Measurements from ENCODE around the gene DOCK6.

The DOCK6 gene

DNA sequence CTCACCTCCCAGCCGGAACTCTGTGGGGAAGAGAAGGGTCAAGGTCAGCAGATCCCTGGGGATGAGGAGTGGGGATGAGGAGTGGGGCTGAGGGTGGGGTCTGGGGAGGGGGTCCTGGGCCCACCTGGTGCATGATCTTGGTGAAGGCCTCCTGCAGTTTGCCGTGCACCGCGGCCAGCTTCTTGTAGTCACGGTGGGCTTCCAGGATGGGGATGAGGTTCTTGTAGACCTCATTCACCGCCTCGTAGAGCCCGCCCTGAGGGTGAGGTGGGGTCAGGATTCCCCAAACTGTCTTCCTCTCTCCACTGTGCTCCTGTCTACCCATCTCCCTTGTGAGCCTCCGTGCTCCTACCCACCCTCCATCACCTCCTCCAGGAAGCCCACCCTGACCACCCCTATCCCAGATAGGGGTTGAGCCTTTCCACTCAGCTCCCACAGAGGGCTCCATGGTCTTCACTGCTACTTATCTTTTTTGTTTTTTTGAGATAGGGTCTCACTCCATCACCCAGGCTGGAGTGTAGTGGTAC, 58.2 kb downstream of the DOCK6 start:
- H3K4me1 ChIP-seq (ENCODE audit: control insufficient read depth in 1 of 2, insufficient read depth in 2 of 2, low read length in 2 of 2): peaks cover 0 to 2% of the 10 kb centered on the region in 2 experiments
- H2BK12ac ChIP-seq (ENCODE audit: low read length): no peak overlapping the region
- H4K91ac ChIP-seq (ENCODE audit: low read depth, low read length): no peak overlapping the region
- no peaks in the 10 kb centered on the region for H3K79me1 ChIP-seq (ENCODE audit: low read length)
- H4K8ac ChIP-seq (ENCODE audit: low read depth, low read length): no peak overlapping the region
- H2BK5ac ChIP-seq (ENCODE audit: low read depth, low read length, poor library complexity): no peak overlapping the region
- H3K27ac ChIP-seq (ENCODE audit: low read depth, low read length): no peak overlapping the region
- no peak for DNase-seq
- no peak overlapping the region for H2AK5ac ChIP-seq (ENCODE audit: low read length)
- no peak overlapping the region for H3K14ac ChIP-seq (ENCODE audit: low read length)
- H3K4ac ChIP-seq (ENCODE audit: low read depth, low read length): no peak overlapping the region
- no peak overlapping the region for H2BK120ac ChIP-seq (ENCODE audit: insufficient read depth, low read length, poor library complexity)
- no peaks in the 10 kb centered on the region for H3K27me3 ChIP-seq (ENCODE audit: insufficient read depth, low read length)
- peaks cover 9 to 17% of the 10 kb centered on the region in 2 experiments for H3K36me3 ChIP-seq (ENCODE audit: control insufficient read depth in 1 of 2, insufficient read depth in 2 of 2, low read length in 2 of 2)
- H3K4me2 ChIP-seq (ENCODE audit: low read length): no peak overlapping the region
- H3K4me3 ChIP-seq (ENCODE audit: low read depth, low read length): no peak overlapping the region
- no peak overlapping the region for H2AFZ ChIP-seq (ENCODE audit: insufficient read depth, low read length, poor library complexity)
- H3K18ac ChIP-seq (ENCODE audit: low read length): no peak overlapping the region
- no peaks in the 10 kb centered on the region for H3K9me3 ChIP-seq (ENCODE audit: insufficient read depth, low read depth, low read length)
- no peak overlapping the region for H3K23ac ChIP-seq (ENCODE audit: low read length)
- H3K79me2 ChIP-seq (ENCODE audit: control insufficient read depth, insufficient read depth, low read length, poor library complexity): no peaks in the 10 kb centered on the region
- H3K9ac ChIP-seq (ENCODE audit: low read length): no peak overlapping the region
- no CpG with 5 or more reads among the region's 9 CpGs for WGBS (ENCODE audit: extremely low coverage, insufficient coverage, insufficient read length)
- H4K12ac ChIP-seq (ENCODE audit: low read depth, low read length): no peak overlapping the region

DNA sequence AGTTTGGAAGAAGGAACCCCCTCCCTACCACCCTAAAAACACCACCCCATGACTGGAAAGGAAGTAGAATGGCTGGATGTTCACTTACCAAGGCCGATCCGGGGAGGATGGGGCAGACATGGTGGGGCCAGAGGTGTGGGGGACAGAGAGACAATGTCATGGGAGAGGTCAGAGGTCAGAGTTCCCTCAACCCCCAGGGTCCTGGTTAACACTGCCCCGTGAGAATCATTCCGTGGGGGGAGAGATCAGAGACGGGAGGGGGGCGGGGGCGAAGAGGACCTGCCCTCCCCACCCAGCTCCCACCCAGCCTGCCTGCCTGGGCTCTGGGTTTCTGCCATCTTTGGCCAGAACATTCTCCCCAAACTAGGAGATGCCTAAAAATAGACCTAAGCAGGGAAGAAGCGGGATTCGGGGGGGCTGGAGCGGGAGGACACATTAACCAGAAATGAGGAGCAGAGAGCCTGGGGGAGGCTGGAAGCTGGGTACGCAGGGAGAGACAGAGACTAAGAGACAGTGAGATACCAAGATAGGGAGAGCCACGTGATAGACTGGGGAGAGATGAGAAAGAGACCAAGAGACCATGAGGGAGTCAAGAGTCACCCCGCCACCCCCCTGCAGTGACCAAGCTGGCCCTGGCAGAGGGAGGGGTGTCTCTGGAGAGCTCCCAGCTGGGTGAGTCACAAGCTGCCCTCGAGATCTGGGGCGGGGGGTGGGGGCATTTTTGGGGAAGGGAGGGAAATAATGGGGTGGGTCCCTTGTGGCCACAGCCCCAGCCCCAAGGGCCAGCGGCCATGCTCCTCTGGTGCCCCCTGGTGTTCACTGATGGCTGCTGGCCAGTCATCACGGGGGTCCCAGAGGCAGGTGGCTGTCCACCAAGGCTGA, 58.9 kb downstream of the DOCK6 start:
- Histone ChIP-seq H3K9me3 (ENCODE audit: insufficient read depth, low read depth, low read length) (no peaks in the 10 kb centered on the region), H3K27ac (ENCODE audit: low read depth, low read length) (no peak overlapping the region), H3K36me3 (ENCODE audit: control insufficient read depth in 1 of 2, insufficient read depth in 2 of 2, low read length in 2 of 2) (peaks cover 4 to 10% of the 10 kb centered on the region in 2 experiments), H3K27me3 (ENCODE audit: insufficient read depth, low read length) (no peaks in the 10 kb centered on the region), H4K8ac (ENCODE audit: low read depth, low read length) (no peak overlapping the region), H3K9ac (ENCODE audit: low read length) (no peak overlapping the region), H4K91ac (ENCODE audit: low read depth, low read length) (no peak overlapping the region), H3K18ac (ENCODE audit: low read length) (no peak overlapping the region), H2AFZ (ENCODE audit: insufficient read depth, low read length, poor library complexity) (no peak overlapping the region), H3K4me2 (ENCODE audit: low read length) (no peak overlapping the region), H3K4me1 (ENCODE audit: control insufficient read depth in 1 of 2, insufficient read depth in 2 of 2, low read length in 2 of 2) (peaks cover 0 to 2% of the 10 kb centered on the region in 2 experiments), H3K79me2 (ENCODE audit: control insufficient read depth, insufficient read depth, low read length, poor library complexity) (no peaks in the 10 kb centered on the region), H3K23ac (ENCODE audit: low read length) (no peak overlapping the region), H3K14ac (ENCODE audit: low read length) (no peak overlapping the region), H2BK12ac (ENCODE audit: low read length) (peak overlapping the region; percentile 6), H3K4me3 (ENCODE audit: low read depth, low read length) (no peak overlapping the region), H3K79me1 (ENCODE audit: low read length) (no peaks in the 10 kb centered on the region), H2BK5ac (ENCODE audit: low read depth, low read length, poor library complexity) (no peak overlapping the region), H4K12ac (ENCODE audit: low read depth, low read length) (no peak overlapping the region), H2BK120ac (ENCODE audit: insufficient read depth, low read length, poor library complexity) (peak overlapping the region; percentile 11), H2AK5ac (ENCODE audit: low read length) (no peak overlapping the region), H3K4ac (ENCODE audit: low read depth, low read length) (no peak overlapping the region)
- peak; percentile 15 to 56 for DNase-seq
- WGBS (ENCODE audit: extremely low coverage, insufficient coverage, insufficient read length): no CpG with 5 or more reads among the region's 17 CpGs

DNA sequence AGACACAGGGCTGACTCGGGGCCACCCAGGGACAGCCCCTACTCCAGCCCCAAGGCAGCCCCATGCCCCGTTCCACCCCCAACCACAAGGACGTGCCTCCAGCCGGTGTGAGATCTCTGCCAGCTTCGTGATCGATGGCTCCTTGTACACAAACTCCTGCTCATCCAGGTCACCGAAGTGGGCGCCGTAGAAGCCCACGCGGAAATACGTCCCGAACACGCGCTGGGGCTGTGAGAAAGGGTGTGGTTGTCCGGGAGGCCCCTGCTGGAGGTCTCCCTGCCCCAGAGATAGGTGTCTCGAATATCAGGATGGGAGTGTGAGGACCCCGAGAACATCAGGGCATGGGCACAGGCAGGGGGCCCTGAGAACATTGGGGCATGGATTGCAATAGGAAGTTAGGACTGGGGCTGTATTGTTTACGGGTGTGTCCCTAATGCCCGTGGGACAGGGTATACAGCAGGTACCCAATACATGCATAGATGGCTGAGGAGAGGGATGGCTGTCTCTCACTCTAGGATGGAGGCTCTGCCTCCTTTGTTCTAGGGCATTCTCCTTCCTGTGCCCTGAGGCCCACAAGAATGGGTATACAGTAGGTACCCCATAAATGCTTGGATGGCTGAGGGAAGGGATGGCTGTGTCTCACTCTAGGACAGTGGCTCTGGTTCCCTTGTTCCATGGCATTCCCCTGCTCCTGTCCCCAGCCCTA, 59.7 kb downstream of the DOCK6 start:
- Histone ChIP-seq H3K14ac (ENCODE audit: low read length) (no peak overlapping the region), H4K91ac (ENCODE audit: low read depth, low read length) (no peak overlapping the region), H4K12ac (ENCODE audit: low read depth, low read length) (no peak overlapping the region), H3K27me3 (ENCODE audit: insufficient read depth, low read length) (no peaks in the 10 kb centered on the region), H3K79me1 (ENCODE audit: low read length) (no peaks in the 10 kb centered on the region), H2BK5ac (ENCODE audit: low read depth, low read length, poor library complexity) (no peak overlapping the region), H3K27ac (ENCODE audit: low read depth, low read length) (no peak overlapping the region), H3K18ac (ENCODE audit: low read length) (no peak overlapping the region), H2BK12ac (ENCODE audit: low read length) (no peak overlapping the region), H4K8ac (ENCODE audit: low read depth, low read length) (no peak overlapping the region), H3K4me1 (ENCODE audit: control insufficient read depth in 1 of 2, insufficient read depth in 2 of 2, low read length in 2 of 2) (peaks cover 0 to 2% of the 10 kb centered on the region in 2 experiments), H3K9ac (ENCODE audit: low read length) (no peak overlapping the region), H3K4me3 (ENCODE audit: low read depth, low read length) (no peak overlapping the region), H3K36me3 (ENCODE audit: control insufficient read depth in 1 of 2, insufficient read depth in 2 of 2, low read length in 2 of 2) (peaks cover 3 to 10% of the 10 kb centered on the region in 2 experiments), H3K9me3 (ENCODE audit: insufficient read depth, low read depth, low read length) (no peaks in the 10 kb centered on the region), H3K79me2 (ENCODE audit: control insufficient read depth, insufficient read depth, low read length, poor library complexity) (no peaks in the 10 kb centered on the region), H2AFZ (ENCODE audit: insufficient read depth, low read length, poor library complexity) (no peak overlapping the region), H3K23ac (ENCODE audit: low read length) (no peak overlapping the region), H3K4me2 (ENCODE audit: low read length) (no peak overlapping the region), H2AK5ac (ENCODE audit: low read length) (no peak overlapping the region), H2BK120ac (ENCODE audit: insufficient read depth, low read length, poor library complexity) (no peak overlapping the region), H3K4ac (ENCODE audit: low read depth, low read length) (no peak overlapping the region)
- WGBS (ENCODE audit: extremely low coverage, insufficient coverage, insufficient read length): no CpG with 5 or more reads among the region's 20 CpGs
- DNase-seq: no peak

DNA sequence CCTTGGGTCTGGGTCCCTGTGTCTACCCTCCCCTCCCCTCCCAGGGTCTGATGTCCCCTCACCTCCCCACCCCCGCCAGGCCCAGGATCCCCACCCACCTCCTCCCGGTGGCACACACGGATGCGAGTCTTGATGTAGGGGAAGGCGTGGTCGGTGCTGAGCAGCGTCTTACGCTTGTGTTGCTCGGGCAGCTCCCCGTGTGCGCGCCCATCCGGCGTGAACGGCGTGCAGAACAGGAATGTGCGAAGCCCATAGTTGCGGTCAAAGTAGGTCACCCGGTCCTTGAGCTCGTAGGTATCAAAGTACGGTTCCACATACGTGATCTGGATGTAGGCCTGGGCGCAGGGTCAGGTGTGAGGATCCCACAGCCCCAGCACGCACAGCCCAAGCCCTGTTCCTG, 60.5 kb downstream of the DOCK6 start:
- no peak for DNase-seq
- Histone ChIP-seq H3K27ac (ENCODE audit: low read depth, low read length) (no peak overlapping the region), H3K23ac (ENCODE audit: low read length) (no peak overlapping the region), H4K12ac (ENCODE audit: low read depth, low read length) (no peak overlapping the region), H3K79me1 (ENCODE audit: low read length) (peaks cover 5% of the 10 kb centered on the region), H3K4me3 (ENCODE audit: low read depth, low read length) (no peak overlapping the region), H3K79me2 (ENCODE audit: control insufficient read depth, insufficient read depth, low read length, poor library complexity) (peaks cover 5% of the 10 kb centered on the region), H3K4me1 (ENCODE audit: control insufficient read depth in 1 of 2, insufficient read depth in 2 of 2, low read length in 2 of 2) (peaks cover 0 to 6% of the 10 kb centered on the region in 2 experiments), H3K18ac (ENCODE audit: low read length) (no peak overlapping the region), H2AK5ac (ENCODE audit: low read length) (no peak overlapping the region), H2AFZ (ENCODE audit: insufficient read depth, low read length, poor library complexity) (no peak overlapping the region), H2BK12ac (ENCODE audit: low read length) (no peak overlapping the region), H3K27me3 (ENCODE audit: insufficient read depth, low read length) (no peaks in the 10 kb centered on the region), H3K9ac (ENCODE audit: low read length) (no peak overlapping the region), H2BK5ac (ENCODE audit: low read depth, low read length, poor library complexity) (no peak overlapping the region), H2BK120ac (ENCODE audit: insufficient read depth, low read length, poor library complexity) (no peak overlapping the region), H3K36me3 (ENCODE audit: control insufficient read depth in 1 of 2, insufficient read depth in 2 of 2, low read length in 2 of 2) (peaks cover 3 to 10% of the 10 kb centered on the region in 2 experiments), H3K4me2 (ENCODE audit: low read length) (no peak overlapping the region), H3K4ac (ENCODE audit: low read depth, low read length) (no peak overlapping the region), H4K91ac (ENCODE audit: low read depth, low read length) (no peak overlapping the region), H3K14ac (ENCODE audit: low read length) (no peak overlapping the region), H3K9me3 (ENCODE audit: insufficient read depth, low read depth, low read length) (peaks cover 2% of the 10 kb centered on the region), H4K8ac (ENCODE audit: low read depth, low read length) (no peak overlapping the region)
- no CpG with 5 or more reads among the region's 24 CpGs for WGBS (ENCODE audit: extremely low coverage, insufficient coverage, insufficient read length)
